ENCODE measurements around the gene PRR30.

Gene PRR30

GRCh38 chr2:27097341-27097740 lies 41.9 kb downstream of the PRR30 start:
- DNase-seq (ENCODE audit: low read depth): no peak

- no peak for DNase-seq (ENCODE audit: low read depth)
Observed at GRCh38 chr2:27096748-27097297, 42.4 kb downstream of the PRR30 start.

- no peak for DNase-seq (ENCODE audit: low read depth)
Observed at GRCh38 chr2:27095745-27096651, 43.2 kb downstream of the PRR30 start.

- DNase-seq (ENCODE audit: low read depth): no peak
Observed at GRCh38 chr2:27095427-27095744, 43.8 kb downstream of the PRR30 start.

GRCh38 chr2:27094353-27094984 lies 44.7 kb downstream of the PRR30 start:
- DNase-seq (ENCODE audit: low read depth): no peak

- no peak for DNase-seq (ENCODE audit: low read depth)
Observed at GRCh38 chr2:27093430-27094352, 45.5 kb downstream of the PRR30 start.

GRCh38 chr2:27092696-27093429 lies 46.3 kb downstream of the PRR30 start:
- no peak for DNase-seq (ENCODE audit: low read depth)

- DNase-seq (ENCODE audit: low read depth): no peak
Observed at GRCh38 chr2:27091746-27092695, 47.2 kb downstream of the PRR30 start.

GRCh38 chr2:27089111-27089954 lies 49.9 kb downstream of the PRR30 start:
- DNase-seq (ENCODE audit: low read depth): no peak

- DNase-seq (ENCODE audit: low read depth): no peak
Observed at GRCh38 chr2:27088634-27089033, 50.6 kb downstream of the PRR30 start.

GRCh38 chr2:27087823-27088410 lies 51.3 kb downstream of the PRR30 start:
- DNase-seq (ENCODE audit: low read depth): no peak

All from HS-27A (cell line).